ENCODE data around the gene PDIK1L. TPM values are rescaled to one million over a fixed set of nuclear protein-coding genes. Genes with fewer than 3 reads are reported as not detected.

The PDIK1L gene
- total and polyA plus RNA-seq, 2 of the 8 experiments (the other 6 are each of a cell fraction or from before 2014, with no cell fraction given) = 0.95 to 4.5 TPM

- Histone ChIP-seq H3K79me2 (ENCODE audit: control insufficient read depth in 1 of 2, insufficient read depth in 2 of 2, low read length in 2 of 2) (no peaks in the 10 kb centered on the region), H3K23ac (ENCODE audit: insufficient read length) (no peak overlapping the region), H2AK5ac (ENCODE audit: low read depth, low read length) (no peak overlapping the region), H3K23me2 (ENCODE audit: low read depth, low read length) (no peaks in the 10 kb centered on the region), H3K27me3 (replicated peaks in 1 of 4; ENCODE audit: control insufficient read depth in 3 of 4, extremely low read depth in 1 of 4, insufficient read depth in 3 of 4, low read length in 3 of 4) (no peaks in the 10 kb centered on the region), H3K9ac (replicated peaks in 1 of 4; ENCODE audit: extremely low read depth in 1 of 4, low read depth in 3 of 4, low read length in 3 of 4) (no peak overlapping the region), H2BK15ac (ENCODE audit: low read length) (no peak overlapping the region), H3K4me2 (ENCODE audit: insufficient read depth in 1 of 2, low read depth in 2 of 2, low read length in 2 of 2) (no peak overlapping the region), H2BK12ac (ENCODE audit: low read depth, low read length) (no peak overlapping the region), H3K9me3 (ENCODE audit: insufficient read depth in 2 of 2, low read depth in 1 of 2, low read length in 1 of 2) (no peaks in the 10 kb centered on the region), H2AFZ (ENCODE audit: low read length) (no peak overlapping the region), H3K18ac (ENCODE audit: extremely low read depth, low read length) (no peak overlapping the region), H3K14ac (ENCODE audit: insufficient read length) (no peak overlapping the region), H2BK120ac (replicated peaks; ENCODE audit: low read depth, low read length) (no peak overlapping the region), H2BK20ac (ENCODE audit: low read length) (no peak overlapping the region), H3K4me1 (replicated peaks in 1 of 4; ENCODE audit: control insufficient read depth in 3 of 4, insufficient read depth in 4 of 4, low read length in 3 of 4) (peaks cover 0 to 2% (median 0%) of the 10 kb centered on the region in 4 experiments; a peak in 1 of 7 replicates), H3K4me3 (ENCODE audit: extremely low read depth in 1 of 4, insufficient read depth in 2 of 4, low read depth in 3 of 4, low read length in 4 of 4) (no peak overlapping the region), H2BK5ac (ENCODE audit: low read depth, low read length) (no peak overlapping the region), H3K56ac (replicated peaks; ENCODE audit: insufficient read length, low read depth, low read length) (no peak overlapping the region), H3K79me1 (ENCODE audit: low read depth, low read length) (no peaks in the 10 kb centered on the region), H4K5ac (ENCODE audit: insufficient read length, low read depth, low read length) (no peak overlapping the region), H3K36me3 (ENCODE audit: control insufficient read depth in 2 of 4, insufficient read depth in 4 of 4, low read length in 3 of 4) (no peaks in the 10 kb centered on the region), H3K27ac (ENCODE audit: low read depth, low read length) (no peak overlapping the region), H4K8ac (ENCODE audit: extremely low read depth, insufficient read depth, low read length) (no peak overlapping the region), H4K91ac (replicated peaks; ENCODE audit: insufficient read length, low read length) (no peak overlapping the region), H4K20me1 (replicated peaks in 1 of 2; ENCODE audit: control insufficient read depth in 1 of 2, insufficient read depth in 2 of 2, low read length in 2 of 2) (no peaks in the 10 kb centered on the region), H3K4ac (replicated peaks; ENCODE audit: insufficient read length, low read depth, low read length) (no peak overlapping the region)
- ChIA-PET CTCF (ENCODE audit: partially characterized antibody) (interaction anchor here (0.6 to 1.4 kb wide), 5 partner anchors 10 to 159 kb away, joined by 3 to 5 read pairs (median 3); no protein-coding TSS in a partner anchor), POLR2A (ENCODE audit: partially characterized antibody) (interaction anchor here (1.0 to 1.7 kb wide), 2 partner anchors 36 to 41 kb away, joined by 3 to 4 read pairs; no protein-coding TSS in a partner anchor)
- FAIRE-seq (no peak), DNase-seq (ENCODE audit: low read depth in 1 of 2, low spot score in 2 of 2) (no peak)
- no peak for TF ChIP-seq KDM5A (IDR thresholded peaks at IDR 0.05; ENCODE audit: low read length)
- TF ChIP-seq BCL11A (IDR thresholded peaks at IDR 0.05; ENCODE audit: low read depth in 2 of 2, low read length in 2 of 2) = no peak
- TF ChIP-seq ZNF274 (IDR thresholded peaks at IDR 0.05; ENCODE audit: borderline replicate concordance, extremely low read depth, low read length) = no peak
- WGBS, 2 experiments (ENCODE audit: extremely low coverage in 1 of 2, insufficient coverage in 1 of 2, insufficient read length in 1 of 2, insufficient replicate concordance in 2 of 2, low coverage in 1 of 2, low lambda C conversion rate in 2 of 2, missing lambda C conversion rate in 1 of 2) = 94% methylated on average over 1 of the region's 1 CpG; no CpG with 5 or more reads in 1 of the 2 experiments
These were observed 41.7 kb upstream of the PDIK1L start for GRCh38 chr1:26069941-26070295.
